ENCODE data around the gene STX8. TPM values are rescaled to one million over a fixed set of nuclear protein-coding genes. Genes with fewer than 3 reads are reported as not detected.

Gene STX8
- total RNA-seq, 1 donor from 2014 or later, result 58.4 TPM

GRCh38 chr17:9402590-9403199 lies 172.9 kb downstream of the STX8 start:
- Histone ChIP-seq H3K36me3 (ENCODE audit: control insufficient read depth, insufficient read depth, low read length) (no peaks in the 10 kb centered on the region), H3K4me3 (ENCODE audit: low read depth, low read length) (no peak overlapping the region), H3K27me3 (ENCODE audit: control insufficient read depth, insufficient read depth, low read length) (no peaks in the 10 kb centered on the region)
- peak; percentile 20 for TF ChIP-seq CTCF (IDR thresholded peaks at IDR 0.05; ENCODE audit: insufficient read depth, low read length, severe bottlenecking)
- DNase-seq (ENCODE audit: low read depth), result peak; percentile 37
- peak; percentile 18 for FAIRE-seq

- no peaks in the 10 kb centered on the region for H3K27me3 ChIP-seq (ENCODE audit: control insufficient read depth, insufficient read depth, low read length)
- no peaks in the 10 kb centered on the region for H3K36me3 ChIP-seq (ENCODE audit: control insufficient read depth, insufficient read depth, low read length)
- H3K4me3 ChIP-seq (ENCODE audit: low read depth, low read length), result no peak overlapping the region
- TF ChIP-seq CTCF (IDR thresholded peaks at IDR 0.05; ENCODE audit: insufficient read depth, low read length, severe bottlenecking), result no peak
- FAIRE-seq (no peak), DNase-seq (ENCODE audit: low read depth) (peak; percentile 93)
These were observed 174.2 kb downstream of the STX8 start for GRCh38 chr17:9401434-9401833.

DNA sequence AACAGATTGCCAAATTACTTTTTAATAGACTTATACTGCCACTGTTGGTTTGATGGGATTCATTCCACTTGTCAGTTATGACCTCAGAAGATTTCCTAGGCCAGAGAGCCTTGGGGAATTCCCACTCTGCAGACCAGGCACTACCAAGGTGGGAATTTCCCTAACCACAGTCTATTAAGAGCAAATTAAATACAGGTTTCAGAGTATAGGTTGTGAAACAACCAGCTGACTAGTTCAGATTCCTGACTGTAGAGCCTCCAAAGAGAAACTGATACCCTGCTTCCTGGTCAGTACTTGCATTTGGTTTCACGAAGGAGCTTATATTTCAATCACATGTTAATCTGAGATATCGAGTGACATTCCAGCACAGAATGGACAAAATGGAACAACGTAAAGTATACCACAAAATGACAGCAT lies 186.5 kb downstream of the STX8 start:
- peak; percentile 77 for FAIRE-seq

DNA sequence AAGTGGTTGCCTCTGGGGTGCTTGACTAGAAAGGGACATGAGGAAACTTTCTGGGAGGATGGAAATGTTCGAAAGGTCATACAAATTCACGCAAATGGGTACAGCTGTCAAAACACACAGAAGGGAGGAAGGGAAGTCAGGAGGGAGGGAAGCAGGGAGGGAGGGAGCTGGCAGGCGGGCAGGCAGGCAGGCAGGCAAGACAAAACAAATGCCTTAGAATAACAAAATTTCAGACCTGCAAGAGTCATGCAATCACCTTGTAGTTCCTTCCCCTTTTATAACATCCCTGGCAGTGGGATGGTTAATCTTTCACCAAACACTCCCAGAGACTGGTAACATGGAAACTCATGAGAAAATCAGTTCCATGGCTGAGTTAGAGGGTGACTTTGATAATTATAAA lies 189.2 kb downstream of the STX8 start:
- no peaks in the 10 kb centered on the region for H3K27me3 ChIP-seq (ENCODE audit: control insufficient read depth, insufficient read depth, low read length)
- FAIRE-seq (no peak), DNase-seq (ENCODE audit: low read depth) (peak; percentile 72)
- no peaks in the 10 kb centered on the region for H3K36me3 ChIP-seq (ENCODE audit: control insufficient read depth, insufficient read depth, low read length)
- H3K4me3 ChIP-seq (ENCODE audit: low read depth, low read length), result no peak overlapping the region
- no peak for TF ChIP-seq CTCF (IDR thresholded peaks at IDR 0.05; ENCODE audit: insufficient read depth, low read length, severe bottlenecking)

More for the DNA sequence above, 186.5 kb downstream of the STX8 start:
- H3K4me3 ChIP-seq (ENCODE audit: low read depth, low read length), result no peak overlapping the region
- TF ChIP-seq CTCF (IDR thresholded peaks at IDR 0.05; ENCODE audit: insufficient read depth, low read length, severe bottlenecking), result no peak
- H3K27me3 ChIP-seq (ENCODE audit: control insufficient read depth, insufficient read depth, low read length), result no peaks in the 10 kb centered on the region
- no peaks in the 10 kb centered on the region for H3K36me3 ChIP-seq (ENCODE audit: control insufficient read depth, insufficient read depth, low read length)
- DNase-seq (ENCODE audit: low read depth), result peak; percentile 99

- H3K4me3 ChIP-seq (ENCODE audit: low read depth, low read length), result no peak overlapping the region
- FAIRE-seq (no peak), DNase-seq (ENCODE audit: low read depth) (no peak)
- H3K27me3 ChIP-seq (ENCODE audit: control insufficient read depth, insufficient read depth, low read length), result no peaks in the 10 kb centered on the region
- TF ChIP-seq CTCF (IDR thresholded peaks at IDR 0.05; ENCODE audit: insufficient read depth, low read length, severe bottlenecking), result no peak
- H3K36me3 ChIP-seq (ENCODE audit: control insufficient read depth, insufficient read depth, low read length), result no peaks in the 10 kb centered on the region
These were observed 191.8 kb downstream of the STX8 start for GRCh38 chr17:9383826-9384225.

DNA sequence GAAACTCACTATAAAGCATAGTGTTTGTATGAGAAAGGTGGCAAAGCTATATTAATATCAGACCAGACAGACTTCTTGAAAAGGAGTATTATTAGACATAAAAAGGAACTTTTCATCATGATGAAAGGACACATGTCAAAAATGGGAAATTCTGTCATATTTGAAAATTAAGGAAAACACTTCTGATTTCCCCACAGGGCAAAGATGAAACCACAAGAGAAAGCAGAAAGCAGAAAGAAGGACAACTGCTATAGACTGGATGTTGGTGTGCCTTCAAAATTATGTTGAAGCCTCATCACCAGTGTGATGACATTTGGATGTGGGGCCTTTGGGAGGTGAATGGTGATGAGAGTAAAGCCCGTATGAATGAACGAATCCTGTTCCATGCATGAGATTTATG lies 193.0 kb downstream of the STX8 start:
- FAIRE-seq (no peak), DNase-seq (ENCODE audit: low read depth) (no peak)
- TF ChIP-seq CTCF (IDR thresholded peaks at IDR 0.05; ENCODE audit: insufficient read depth, low read length, severe bottlenecking), result no peak
- no peaks in the 10 kb centered on the region for H3K27me3 ChIP-seq (ENCODE audit: control insufficient read depth, insufficient read depth, low read length)
- no peaks in the 10 kb centered on the region for H3K36me3 ChIP-seq (ENCODE audit: control insufficient read depth, insufficient read depth, low read length)
- H3K4me3 ChIP-seq (ENCODE audit: low read depth, low read length), result no peak overlapping the region

All from bronchial epithelial cell (primary cell).